Dermis blood vessel endothelial cell (primary cell): ENCODE data around the gene SLC6A3. TPM values are rescaled to one million over a fixed set of nuclear protein-coding genes. Genes with fewer than 3 reads are reported as not detected.
A peak's percentile ranks its signal among the peaks of the same experiment; 100 is the strongest.

Experiments
- DNase-seq: peaks from one replicate; pipeline ENCODE4 v3.0.0; 2010
- total RNA-seq: library from RNA; depleted of rRNA; stranded (reverse); fragments of >200 nt; gene quantifications from 2 replicates; pipeline ENCODE4 v1.2.3, GENCODE V29; 2014

The SLC6A3 gene
- not detected in 2 replicates for total RNA-seq

- DNase-seq = peak; percentile 13
Measured at GRCh38 chr5:1445313-1445688, at the start of gene SLC6A3. SLC6A3 (minus strand) TSS chr5:1445440; CDS start chr5:1443197, 2,243 bp downstream.

GRCh38 chr5:1493941-1494340, 48.7 kb upstream of the SLC6A3 start:
- no peak for DNase-seq

- no peak for DNase-seq
Measured at GRCh38 chr5:1493413-1493812, 48.2 kb upstream of the SLC6A3 start.

GRCh38 chr5:1492757-1493156, 47.5 kb upstream of the SLC6A3 start:
- DNase-seq = no peak

GRCh38 chr5:1490376-1490775, 45.1 kb upstream of the SLC6A3 start:
- no peak for DNase-seq

- no peak for DNase-seq
Measured at GRCh38 chr5:1489754-1490153, 44.5 kb upstream of the SLC6A3 start.

GRCh38 chr5:1488882-1489680, 43.8 kb upstream of the SLC6A3 start:
- no peak for DNase-seq

GRCh38 chr5:1487079-1487764, 42.0 kb upstream of the SLC6A3 start:
- DNase-seq = no peak

GRCh38 chr5:1486271-1486670, 41.0 kb upstream of the SLC6A3 start:
- no peak for DNase-seq

- DNase-seq = no peak
Measured at GRCh38 chr5:1485579-1486118, 40.4 kb upstream of the SLC6A3 start.

GRCh38 chr5:1484730-1485578, 39.7 kb upstream of the SLC6A3 start:
- no peak for DNase-seq

GRCh38 chr5:1483856-1484729, 38.9 kb upstream of the SLC6A3 start:
- DNase-seq = no peak

GRCh38 chr5:1483064-1483463, 37.8 kb upstream of the SLC6A3 start:
- no peak for DNase-seq

- DNase-seq = no peak
Measured at GRCh38 chr5:1481959-1482331, 36.7 kb upstream of the SLC6A3 start.

- DNase-seq = peak; percentile 11
Measured at GRCh38 chr5:1481266-1481958, 36.2 kb upstream of the SLC6A3 start.

- no peak for DNase-seq
Measured at GRCh38 chr5:1480806-1481205, 35.6 kb upstream of the SLC6A3 start.

GRCh38 chr5:1480217-1480616, 35.0 kb upstream of the SLC6A3 start:
- no peak for DNase-seq

- peak; percentile 42 for DNase-seq
Measured at GRCh38 chr5:1479581-1480188, 34.4 kb upstream of the SLC6A3 start.

- no peak for DNase-seq
Measured at GRCh38 chr5:1479066-1479465, 33.8 kb upstream of the SLC6A3 start.

GRCh38 chr5:1478271-1479035, 33.2 kb upstream of the SLC6A3 start:
- no peak for DNase-seq
